GM18526 (cell line): ENCODE results near the gene HLF.

Source experiments
- POLR2A ChIP-seq: IDR thresholded peaks from 3 replicates; pipeline ENCODE4 v1.6.1; 2011; ENCODE audit not compliant: insufficient read length; ENCODE audit errors: extremely low read depth

Gene HLF

GRCh38 chr17:55267777-55268648 lies 3.3 kb downstream of the HLF start:
- TF ChIP-seq POLR2A = no peak

DNA sequence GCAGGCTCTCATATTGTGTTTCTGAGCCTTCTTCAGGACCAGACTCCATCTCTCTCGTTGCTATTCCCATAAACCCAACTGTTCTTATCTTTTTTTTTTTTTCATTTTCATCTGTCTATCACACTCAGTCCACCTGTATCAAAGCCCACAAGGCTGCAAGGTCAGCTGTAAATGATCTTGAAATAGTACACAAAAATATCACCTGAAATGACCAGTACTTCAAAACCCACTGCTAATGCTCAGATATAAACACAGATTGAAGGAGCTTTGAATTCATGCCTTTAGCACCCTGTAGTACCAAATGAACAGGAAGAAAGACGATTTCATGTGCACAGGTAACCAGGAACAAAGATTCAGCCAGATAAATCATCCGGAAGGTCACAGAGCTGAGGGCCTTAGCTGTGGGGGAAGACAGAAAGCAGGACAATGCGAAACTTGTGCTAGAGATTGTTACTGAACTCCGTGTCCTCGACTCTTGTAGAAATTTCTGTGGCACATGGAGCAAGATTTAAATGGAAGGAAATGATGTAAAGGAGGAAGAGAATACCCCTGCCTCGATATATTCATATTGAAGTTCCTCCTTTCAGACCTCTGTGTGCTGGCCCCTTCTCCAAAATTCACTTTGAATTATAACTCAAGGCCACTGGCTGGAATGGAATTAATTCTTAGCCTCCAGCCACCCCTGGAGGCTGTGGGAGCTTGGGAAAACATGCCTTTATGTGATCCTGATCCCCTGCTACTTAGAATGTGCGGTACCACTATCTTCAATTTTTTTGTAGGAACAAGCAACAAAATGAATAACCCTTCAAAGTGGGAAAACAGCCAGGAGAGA lies 4.1 kb downstream of the HLF start:
- no peak for TF ChIP-seq POLR2A

DNA sequence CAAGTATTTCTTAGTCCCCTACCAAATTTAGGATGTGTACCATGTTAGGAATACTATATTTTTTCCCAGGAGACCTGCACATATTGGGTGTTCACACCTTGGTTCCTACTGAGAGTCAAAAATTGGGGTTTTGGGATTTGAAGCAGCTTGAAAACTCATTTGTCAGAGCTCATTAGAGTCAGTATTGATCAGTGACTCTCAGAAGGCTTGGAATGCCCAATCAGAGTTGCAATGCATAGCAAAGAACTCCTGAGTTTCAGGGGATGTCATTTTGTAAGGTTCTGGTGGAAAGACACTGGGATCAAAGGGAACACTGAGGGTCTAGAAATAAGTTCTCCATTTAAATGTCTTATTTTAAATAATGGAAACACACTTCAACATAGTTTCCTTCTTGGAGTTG lies 5.1 kb downstream of the HLF start:
- no peak for TF ChIP-seq POLR2A

DNA sequence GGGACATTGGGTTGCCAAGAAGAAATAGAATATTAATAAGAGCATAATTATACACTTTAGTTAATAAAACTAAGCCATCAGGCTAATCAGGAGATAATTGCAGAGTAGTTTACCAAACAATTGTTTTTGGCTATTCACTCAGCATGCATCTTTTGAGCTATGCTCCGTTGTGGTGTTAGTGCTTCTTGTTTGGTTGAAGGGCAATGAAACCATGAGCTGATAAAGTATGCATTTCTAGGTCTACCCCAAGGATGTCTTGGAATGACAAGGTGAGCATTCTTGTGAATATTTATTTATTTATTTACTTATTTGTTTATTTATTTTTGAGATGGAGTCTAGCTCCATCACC lies 6.4 kb downstream of the HLF start:
- TF ChIP-seq POLR2A = no peak

DNA sequence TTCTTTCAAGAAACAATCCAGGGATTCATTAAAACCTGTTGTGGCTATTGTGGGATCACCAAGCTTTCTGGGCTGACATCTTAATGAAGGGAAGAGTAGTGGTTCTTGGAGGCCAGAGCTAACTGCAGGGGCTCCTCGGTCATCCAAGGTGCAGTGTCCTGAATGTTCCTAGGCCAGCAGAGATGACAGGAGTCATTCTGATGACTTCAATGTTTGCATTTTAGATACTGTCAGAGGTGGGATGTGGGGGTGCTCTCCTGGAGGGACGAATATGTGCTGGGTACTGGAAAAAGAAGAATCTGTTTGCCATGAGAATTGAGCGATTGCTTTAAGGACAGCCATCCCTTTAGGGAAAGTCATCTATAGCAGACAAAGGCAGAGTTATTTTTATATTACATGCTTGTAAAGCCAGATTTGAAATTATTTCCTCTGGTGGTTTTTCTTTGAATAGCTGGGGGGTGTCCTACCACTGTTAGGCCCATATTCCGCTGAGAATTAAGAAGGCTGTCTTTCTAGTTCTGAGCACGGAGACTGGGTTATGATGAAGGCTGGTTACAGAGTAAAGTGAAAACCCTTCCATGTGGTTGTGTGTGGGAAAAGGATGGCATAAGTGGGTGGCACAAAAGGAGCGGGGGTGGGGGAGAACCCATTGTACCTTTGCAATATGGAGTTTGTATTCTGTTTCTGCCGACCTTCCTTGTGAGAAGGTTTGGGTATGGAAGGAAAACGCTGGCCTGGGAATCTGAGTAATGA lies 7.4 kb downstream of the HLF start:
- no peak for TF ChIP-seq POLR2A

GRCh38 chr17:55272711-55273578 lies 8.2 kb downstream of the HLF start:
- TF ChIP-seq POLR2A = no peak

GRCh38 chr17:55273579-55274354 lies 9.0 kb downstream of the HLF start:
- TF ChIP-seq POLR2A = no peak

- TF ChIP-seq POLR2A = no peak
Measured at GRCh38 chr17:55274355-55275255, 9.8 kb downstream of the HLF start.

DNA sequence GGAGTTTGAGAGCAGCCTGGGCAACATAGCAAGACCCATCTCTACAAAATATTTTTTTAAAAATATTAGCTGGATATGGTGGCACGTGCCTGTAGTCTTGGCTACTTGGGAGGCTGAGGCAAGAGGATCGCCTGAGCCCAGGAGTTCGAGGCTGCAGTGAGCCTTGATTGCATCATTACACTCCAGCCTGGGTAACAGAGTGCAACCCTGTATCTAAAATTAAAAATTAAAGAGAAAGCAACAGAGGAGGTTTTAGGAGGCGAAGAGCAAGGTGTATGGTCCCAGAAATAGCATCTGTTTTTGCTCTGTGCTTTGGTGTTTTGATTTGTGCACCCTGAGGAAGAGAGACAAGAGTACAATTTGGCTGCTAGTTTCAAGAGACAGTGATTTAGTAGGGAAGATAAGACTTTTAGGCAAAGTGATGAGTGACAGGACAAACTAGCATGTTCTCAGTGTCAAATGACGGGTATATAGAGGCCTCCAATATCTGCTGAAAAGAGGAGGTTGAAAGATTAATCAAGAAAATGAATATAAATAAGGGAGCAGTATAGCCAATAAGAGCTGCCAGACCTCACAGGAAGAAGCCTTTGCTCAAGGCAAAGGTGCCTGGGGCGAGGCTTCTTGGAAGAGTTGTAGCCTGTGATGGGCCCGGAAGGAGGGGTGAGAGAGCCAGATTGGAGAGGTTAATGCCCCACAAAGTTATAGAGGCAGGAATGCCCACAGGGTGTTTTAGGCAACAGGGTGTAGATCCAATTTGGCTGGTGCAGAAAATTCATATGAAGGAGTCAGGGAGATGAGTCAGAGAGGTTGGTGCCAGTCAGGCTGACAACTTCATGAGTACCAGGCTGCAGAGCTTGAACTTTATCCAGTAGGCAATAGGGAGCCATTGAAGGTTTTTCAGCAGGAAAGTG lies 11.4 kb downstream of the HLF start:
- TF ChIP-seq POLR2A = no peak

DNA sequence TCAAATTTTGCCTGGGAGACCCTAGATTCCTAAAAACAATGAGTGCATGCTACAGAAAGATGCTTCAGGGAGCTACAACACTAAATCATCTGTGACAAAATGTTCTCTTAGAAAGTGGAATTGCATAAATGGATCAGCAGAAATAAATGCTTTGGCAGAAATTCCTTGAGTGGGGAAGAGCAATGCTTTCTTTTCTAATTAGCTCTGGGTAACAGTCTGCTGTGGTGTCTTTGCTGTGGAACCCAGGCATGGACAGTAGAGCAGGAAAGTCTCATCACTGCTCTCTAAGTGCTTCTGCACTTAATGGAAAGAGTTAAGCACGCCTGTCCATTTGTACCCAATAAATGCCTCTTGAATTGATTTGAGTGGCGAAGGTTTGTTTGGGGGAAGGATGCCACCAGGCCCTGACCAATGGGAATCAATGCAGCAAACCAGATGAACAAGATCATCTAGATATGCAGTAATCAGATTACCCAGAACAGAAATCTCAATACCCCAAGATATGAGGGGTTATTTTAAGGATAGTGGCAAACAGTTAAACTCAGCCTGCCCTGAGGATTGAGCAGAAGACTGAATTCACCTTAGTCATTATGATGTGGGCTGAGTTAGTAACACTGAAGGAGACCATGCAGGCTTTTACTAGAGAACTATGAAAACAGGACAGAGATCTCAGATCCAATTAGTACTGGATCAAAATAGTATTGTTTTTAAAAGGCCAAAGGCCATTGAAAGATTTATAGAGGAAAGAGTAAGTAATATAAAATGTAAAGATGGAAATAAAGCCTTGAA lies 13.6 kb downstream of the HLF start:
- TF ChIP-seq POLR2A = no peak

- TF ChIP-seq POLR2A = no peak
Measured at GRCh38 chr17:55279203-55279602, 14.4 kb downstream of the HLF start.
